ENCODE measurements around the gene SDC3. TPM values are rescaled to one million over a fixed set of nuclear protein-coding genes. Genes with fewer than 3 reads are reported as not detected.

SDC3 gene
- total and polyA plus RNA-seq, 7 donors, result 2.4 to 91.1 (median 29.9) TPM

GRCh38 chr1:30934613-30935012 is 26.1 kb upstream of the SDC3 start:
- H3K4me1 ChIP-seq, result peaks cover 0 to 8% (median under 1%) of the 10 kb centered on the region in 4 donors
- intact Hi-C loops (cut with DNase I), result no loop called here
- TF ChIP-seq POLR2A (IDR thresholded peaks at IDR 0.05) (no peak), EP300 (IDR thresholded peaks at IDR 0.05) (no peak), CTCF (IDR thresholded peaks at IDR 0.05) (no peak), POLR2AphosphoS5 (IDR thresholded peaks at IDR 0.05) (no peak)
- H3K36me3 ChIP-seq, result peaks cover 4 to 75% (median 34%) of the 10 kb centered on the region in 4 donors
- WGBS, 2 donors, result 67 to 84% methylated on average over 3 of the region's 3 CpGs
- H3K27me3 ChIP-seq, result no peaks in the 10 kb centered on the region
- no peaks in the 10 kb centered on the region for H3K9me3 ChIP-seq
- no peak overlapping the region for H3K4me3 ChIP-seq
- H3K27ac ChIP-seq, result no peak overlapping the region
- DNase-seq, result no peak

GRCh38 chr1:30933874-30934252 is 25.3 kb upstream of the SDC3 start:
- Histone ChIP-seq H3K27me3 (no peaks in the 10 kb centered on the region), H3K9me3 (no peaks in the 10 kb centered on the region), H3K36me3 (peaks cover 4 to 68% (median 29%) of the 10 kb centered on the region in 4 donors), H3K4me1 (peaks cover 0 to 15% (median 4%) of the 10 kb centered on the region in 4 donors), H3K27ac (no peak overlapping the region), H3K4me3 (no peak overlapping the region)
- TF ChIP-seq CTCF (IDR thresholded peaks at IDR 0.05), result no peak
- TF ChIP-seq POLR2A (IDR thresholded peaks at IDR 0.05), result no peak
- TF ChIP-seq EP300 (IDR thresholded peaks at IDR 0.05), result no peak
- TF ChIP-seq POLR2AphosphoS5 (IDR thresholded peaks at IDR 0.05), result no peak
- intact Hi-C loops (cut with DNase I), result no loop called here
- 79 to 87% methylated on average over 4 of the region's 4 CpGs for WGBS, 2 donors
- no peak for DNase-seq

- DNase-seq, result no peak
- 76% methylated on average over 6 of the region's 6 CpGs for WGBS, 2 donors
- peaks cover 0 to 20% (median 6%) of the 10 kb centered on the region in 4 donors for H3K4me1 ChIP-seq
- TF ChIP-seq CTCF (IDR thresholded peaks at IDR 0.05) (no peak), POLR2AphosphoS5 (IDR thresholded peaks at IDR 0.05) (peak in 1 of 4 donors; percentile 3)
- no peak overlapping the region for H3K4me3 ChIP-seq
- intact Hi-C loops (cut with DNase I), result no loop called here
- no peaks in the 10 kb centered on the region for H3K27me3 ChIP-seq
- peaks cover 4 to 40% (median 15%) of the 10 kb centered on the region in 4 donors for H3K36me3 ChIP-seq
- no peaks in the 10 kb centered on the region for H3K9me3 ChIP-seq
- H3K27ac ChIP-seq, result no peak overlapping the region
Measured at GRCh38 chr1:30930631-30931173, 22.1 kb upstream of the SDC3 start.

GRCh38 chr1:30929944-30930525 is 21.5 kb upstream of the SDC3 start:
- TF ChIP-seq EP300 (IDR thresholded peaks at IDR 0.05), result no peak
- TF ChIP-seq POLR2AphosphoS5 (IDR thresholded peaks at IDR 0.05), result peak in 1 of 4 donors; percentile 5
- no peak overlapping the region for H3K27ac ChIP-seq
- 73 to 84% methylated on average over 8 of the region's 8 CpGs for WGBS, 2 donors

GRCh38 chr1:30929135-30929889 is 20.8 kb upstream of the SDC3 start:
- Histone ChIP-seq H3K36me3 (peaks cover 4 to 29% (median 9%) of the 10 kb centered on the region in 4 donors), H3K27me3 (no peaks in the 10 kb centered on the region), H3K4me3 (no peak overlapping the region), H3K27ac (peak overlapping the region in 1 of 4 donors; percentile 41), H3K9me3 (no peaks in the 10 kb centered on the region), H3K4me1 (peaks cover 0 to 20% (median 6%) of the 10 kb centered on the region in 4 donors)
- no peak for DNase-seq
- WGBS, 2 donors, result 46 to 52% methylated on average over 6 of the region's 6 CpGs
- intact Hi-C loops (cut with DNase I), result no loop called here
- TF ChIP-seq CTCF (IDR thresholded peaks at IDR 0.05), result peak; percentile 52 to 72 (median 64)
- peak in 2 of 4 donors; percentile 6 to 11 for TF ChIP-seq POLR2AphosphoS5 (IDR thresholded peaks at IDR 0.05)
- TF ChIP-seq EP300 (IDR thresholded peaks at IDR 0.05), result no peak

More at GRCh38 chr1:30929944-30930525, 21.5 kb upstream of the SDC3 start:
- Histone ChIP-seq H3K4me3 (no peak overlapping the region), H3K9me3 (no peaks in the 10 kb centered on the region), H3K27me3 (no peaks in the 10 kb centered on the region), H3K36me3 (peaks cover 4 to 36% (median 13%) of the 10 kb centered on the region in 4 donors), H3K4me1 (peaks cover 0 to 20% (median 6%) of the 10 kb centered on the region in 4 donors)
- intact Hi-C loops (cut with DNase I), result no loop called here
- no peak for DNase-seq

Measured in sigmoid colon (tissue), 7 donors.